ENCODE data around the gene SMIM45.

SMIM45 gene

GRCh38 chr22:41946629-41947423 is 5.1 kb upstream of the SMIM45 start, which contains the start of gene CENPM (continued):
- TF ChIP-seq CHD7 (IDR thresholded peaks at IDR 0.05; ENCODE audit: insufficient replicate concordance, low read length), result no peak

All from H1 (cell line).